GM18909 (cell line): ENCODE measurements around the gene TBXAS1.

Experiments
- ATAC-seq: cut with Tn5 transposase; IDR thresholded peaks from one replicate; pipeline ENCODE4 v1.9.1; 2021; ENCODE audit warnings: mild to moderate bottlenecking; ENCODE audit not compliant: unreplicated experiment, poor library complexity

TBXAS1 gene

DNA sequence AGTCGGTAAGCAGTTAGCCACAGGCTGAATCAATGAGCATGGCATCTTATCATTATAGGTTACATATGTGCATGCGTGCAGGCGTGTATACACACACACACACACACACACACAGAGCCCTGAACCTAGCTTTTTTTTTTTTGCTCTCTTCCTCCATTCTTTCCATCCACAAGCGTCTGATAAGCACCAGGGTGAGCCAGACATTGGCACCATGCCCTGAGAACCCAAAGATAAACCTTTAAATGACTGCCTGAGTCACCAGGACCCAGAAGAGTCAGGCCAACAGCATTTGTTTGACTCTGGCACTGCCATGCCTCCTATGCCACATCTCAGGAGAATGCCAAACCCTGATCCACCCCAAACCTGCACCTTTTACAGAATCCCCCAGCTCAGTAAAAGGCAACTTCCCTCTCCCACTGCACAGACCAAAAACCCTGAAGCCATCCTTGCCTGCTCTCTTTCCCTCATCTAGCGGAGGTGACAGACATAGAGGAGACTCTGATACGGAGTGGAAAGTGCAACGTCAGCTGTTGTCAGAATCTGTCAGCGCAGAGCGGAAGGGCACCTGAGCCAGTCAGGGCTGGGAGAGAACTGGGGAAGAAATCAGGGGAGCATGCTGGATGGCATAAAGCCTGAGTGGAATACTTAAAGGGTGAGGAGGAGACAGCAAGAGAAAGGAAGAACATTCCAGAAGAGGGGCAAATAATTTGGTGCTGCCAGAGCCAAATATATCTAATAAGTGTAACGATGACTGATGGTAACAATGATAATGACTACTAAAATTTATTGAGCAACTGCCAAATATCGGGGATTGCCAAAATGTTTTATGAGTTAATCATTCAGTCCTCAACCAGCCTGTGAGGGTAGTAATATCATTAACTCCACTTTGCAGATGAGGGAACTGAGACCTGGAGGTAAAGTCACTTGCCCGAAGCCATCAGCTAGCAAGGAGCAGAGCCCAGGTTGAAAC lies 230.5 kb downstream of the TBXAS1 start:
- no peak for ATAC-seq

DNA sequence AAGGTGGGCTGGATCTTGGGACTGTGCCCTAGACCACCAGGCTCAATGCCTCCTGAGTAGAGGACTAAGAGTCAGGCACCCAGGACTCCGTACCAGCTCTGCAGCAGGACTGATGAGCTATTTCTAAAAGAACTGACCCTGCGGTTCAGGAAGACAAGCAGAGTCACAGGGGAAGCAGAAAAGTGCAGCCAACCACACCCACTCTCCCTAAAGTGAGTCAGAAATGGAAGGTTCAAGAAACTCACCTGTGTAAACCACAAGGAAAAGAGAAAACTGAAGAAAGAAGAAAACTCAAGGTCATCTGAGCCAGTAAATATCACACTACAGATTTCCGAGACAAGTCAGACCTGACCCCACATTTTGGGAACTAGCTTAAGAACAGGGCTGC lies 231.2 kb downstream of the TBXAS1 start:
- ATAC-seq = no peak

DNA sequence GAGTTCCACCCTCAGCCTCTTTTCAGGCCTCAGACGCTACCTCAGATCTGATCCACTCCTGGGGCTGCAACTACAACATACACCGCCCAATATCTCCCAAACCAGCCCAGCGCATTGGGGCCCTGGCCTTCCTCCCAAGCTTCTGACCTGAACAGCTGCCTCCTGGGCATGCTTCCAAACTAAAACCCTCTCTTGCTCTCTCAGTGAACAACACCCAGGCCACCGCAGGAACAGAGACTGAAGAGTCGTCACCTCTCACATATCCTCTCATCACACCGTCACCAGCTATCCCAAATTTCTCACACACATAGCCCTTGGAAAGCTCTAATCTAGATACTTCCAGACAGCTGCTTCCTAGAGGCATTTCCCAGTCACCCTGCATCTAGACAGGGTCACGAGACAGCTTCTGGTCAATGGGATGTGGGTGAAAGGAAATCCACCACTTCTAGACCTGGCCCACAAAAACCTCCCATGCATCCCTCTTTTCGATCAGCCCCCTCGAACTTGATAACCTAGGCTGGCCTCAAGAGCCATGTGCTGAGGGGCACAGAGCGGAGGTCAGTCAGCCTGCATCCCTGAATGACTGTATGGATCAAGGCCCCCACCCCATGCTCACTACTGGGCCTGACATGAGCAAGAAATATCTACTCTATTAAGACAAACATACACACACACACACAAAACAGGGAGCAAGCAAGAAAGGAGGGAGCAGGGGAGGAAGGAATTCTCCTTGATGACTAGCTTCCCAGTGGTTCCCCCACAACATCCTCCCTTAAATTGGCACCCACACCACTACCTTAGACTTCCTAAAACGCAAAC lies 231.9 kb downstream of the TBXAS1 start:
- no peak for ATAC-seq

DNA sequence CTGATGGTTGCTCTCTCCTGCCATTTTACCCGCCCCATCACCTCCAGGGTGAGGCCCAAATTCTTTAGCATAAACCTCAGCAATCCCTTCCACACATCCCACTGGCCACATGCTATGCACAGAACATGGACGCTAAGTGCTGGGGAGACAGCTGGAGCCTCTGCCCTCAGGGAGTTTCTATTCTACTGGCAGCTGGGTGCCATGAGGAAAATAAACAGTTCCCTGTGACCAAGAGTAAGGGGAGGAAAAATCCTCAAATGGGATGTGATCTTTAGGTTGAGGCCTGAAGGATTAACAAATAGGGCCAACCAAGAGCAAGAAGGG lies 232.5 kb downstream of the TBXAS1 start:
- ATAC-seq = no peak

DNA sequence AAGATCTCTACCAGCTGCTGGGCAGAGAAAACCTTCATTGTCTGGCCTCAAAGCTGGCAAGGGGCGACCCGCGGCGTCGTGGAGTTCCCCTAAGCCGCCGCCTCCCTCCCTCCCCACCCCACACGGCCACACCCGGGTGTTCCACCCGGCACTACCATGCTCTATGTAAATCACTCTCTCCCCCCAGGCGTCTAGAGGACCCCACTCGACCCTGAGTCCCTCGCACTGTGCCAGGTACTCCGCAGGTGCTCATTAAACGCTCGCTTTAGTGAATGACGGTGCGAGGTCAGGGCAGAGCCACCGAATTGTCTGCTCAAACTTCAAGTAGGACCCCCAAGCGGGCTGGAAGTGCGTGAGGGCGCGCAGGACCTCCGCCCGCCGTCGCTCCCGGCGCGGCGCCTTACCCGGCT lies 233.1 kb downstream of the TBXAS1 start:
- ATAC-seq = peak; percentile 36

DNA sequence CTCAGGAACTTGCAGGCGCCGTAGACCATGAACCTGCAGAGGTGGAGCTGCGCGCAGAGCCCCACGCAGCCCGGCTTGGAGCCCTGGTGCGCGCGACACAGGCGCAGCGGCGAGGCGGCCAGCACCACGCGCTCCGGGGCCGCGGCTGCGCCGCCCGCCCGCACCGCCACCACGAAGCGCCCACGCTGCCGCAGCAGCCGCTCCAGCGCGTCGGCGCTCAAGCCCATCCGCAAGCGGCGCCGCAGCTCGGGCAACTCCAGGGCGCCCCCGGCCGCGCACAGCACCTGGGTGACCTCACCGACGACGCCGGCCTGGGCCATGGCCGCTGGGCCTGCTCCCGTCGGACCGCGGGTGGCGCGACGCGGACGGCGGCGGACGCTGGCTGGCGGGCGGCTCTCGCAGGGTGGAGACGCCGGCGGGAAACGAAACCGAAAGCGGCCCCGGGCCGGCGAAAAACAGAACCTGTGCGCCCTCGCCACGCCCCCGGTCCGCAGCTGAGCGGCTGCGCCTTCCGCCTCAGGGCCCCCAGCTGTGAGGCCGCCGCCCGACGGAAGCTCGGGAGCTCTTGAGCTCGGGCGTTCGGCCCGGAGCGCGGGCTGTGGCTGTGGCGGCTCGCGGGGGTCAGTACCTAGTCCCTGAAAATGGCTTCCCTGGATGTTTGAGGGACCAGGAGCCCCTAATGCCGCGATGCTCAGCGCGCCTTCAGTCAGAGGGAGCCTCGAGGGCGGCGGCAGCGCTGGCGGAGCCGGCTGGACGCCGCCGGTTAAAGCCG lies 233.7 kb downstream of the TBXAS1 start, which contains the start of gene PARP12:
Gene PARP12 (minus strand): TSS at position 424 of the 772 bp plus-strand sequence. CDS start 104 bp downstream, at position 320.
- peak; percentile 90 for ATAC-seq

DNA sequence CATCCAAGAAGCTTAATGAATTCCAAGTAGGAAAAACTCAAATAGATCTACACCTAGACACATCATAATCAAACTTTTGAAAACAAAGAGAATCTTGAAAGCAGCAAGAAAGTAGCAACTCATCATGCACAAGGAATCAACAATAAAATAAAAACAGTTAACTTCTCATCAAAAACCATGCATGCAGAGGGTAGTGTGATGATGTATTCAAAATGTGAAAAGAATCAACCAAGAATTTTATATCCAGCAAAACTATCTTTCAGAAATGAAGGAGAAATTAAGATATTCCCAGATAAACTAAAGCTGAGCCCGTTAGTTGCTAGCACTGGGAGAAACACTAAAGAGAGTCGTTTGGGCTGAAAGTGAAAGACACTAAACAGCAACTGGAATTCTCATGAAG lies 238.0 kb downstream of the TBXAS1 start:
- ATAC-seq = no peak

DNA sequence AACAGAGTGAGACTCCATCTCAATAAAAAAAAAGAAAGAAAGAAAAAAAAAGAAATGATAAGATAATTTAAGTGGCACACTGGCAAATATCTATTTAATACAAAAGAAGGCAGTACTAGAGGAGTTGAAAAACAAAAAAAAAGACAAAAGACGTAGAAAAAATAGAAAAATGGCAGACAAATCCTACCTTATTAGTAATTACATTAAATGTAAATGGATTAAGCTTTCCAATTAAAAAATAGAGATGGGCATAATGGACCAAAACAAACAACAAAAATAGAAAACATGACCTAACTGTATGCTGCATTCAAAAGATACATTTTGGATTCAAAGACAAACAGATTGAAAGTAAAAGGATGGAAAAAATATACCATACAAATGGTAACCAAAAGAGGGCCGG lies 239.0 kb downstream of the TBXAS1 start:
- ATAC-seq = no peak

DNA sequence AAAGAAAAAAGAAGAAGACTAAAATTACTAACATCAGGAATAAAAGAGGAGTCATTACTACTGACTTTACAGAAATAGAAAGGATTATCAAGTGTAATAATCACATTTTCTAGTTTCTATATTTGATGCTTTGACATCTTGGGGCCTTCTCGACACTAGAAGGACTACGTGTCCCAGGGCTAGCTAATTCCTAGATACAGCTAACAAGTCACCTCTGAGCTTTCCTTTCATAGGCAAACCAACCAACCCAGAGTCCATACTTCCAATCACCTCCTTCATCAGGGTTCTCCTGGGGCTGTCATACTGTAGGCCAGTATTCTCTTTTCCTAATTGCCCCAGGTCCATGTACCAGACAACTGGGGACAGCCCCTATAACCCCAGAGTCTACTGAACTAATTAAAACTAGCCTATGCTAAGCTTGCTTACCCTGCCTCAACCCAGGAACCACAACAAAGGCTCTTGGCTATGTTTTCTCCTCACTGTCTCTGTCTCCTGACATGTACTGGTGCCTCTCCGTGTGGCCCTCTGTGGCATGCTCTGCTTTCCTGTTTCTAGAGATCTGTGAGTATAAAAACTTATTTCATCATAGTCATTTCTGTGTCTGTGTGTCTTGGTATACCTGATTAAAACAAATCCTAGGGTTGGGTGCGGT lies 240.4 kb downstream of the TBXAS1 start:
- no peak for ATAC-seq
